ENCODE data around the gene DDX3X. TPM values are rescaled to one million over a fixed set of nuclear protein-coding genes. Genes with fewer than 3 reads are reported as not detected.

The DDX3X gene
- total and polyA plus RNA-seq, 9 of the 15 experiments (the other 6 are each of a cell fraction or from before 2014, with no cell fraction given): 51.3 to 232 (median 138) TPM

- TF ChIP-seq XRCC5 (IDR thresholded peaks at IDR 0.05; ENCODE audit: low read depth, low read length) (no peak), PHB (CRISPR knock-in tag; IDR thresholded peaks at IDR 0.05) (no peak), MYC (IDR thresholded peaks at IDR 0.05; ENCODE audit: low read depth, low read length) (no peak), MYC (CRISPR knock-in tag; IDR thresholded peaks at IDR 0.05; ENCODE audit: borderline replicate concordance, low read depth) (no peak), ZEB2 (IDR thresholded peaks at IDR 0.05) (no peak), ETV1 (tag; conservative IDR thresholded peaks at IDR 0.05; ENCODE audit: low read depth) (no peak), ZNF175 (CRISPR knock-in tag; IDR thresholded peaks at IDR 0.05; ENCODE audit: low read depth) (no peak), KLF13 (tag; IDR thresholded peaks at IDR 0.05; ENCODE audit: borderline replicate concordance, low read depth) (no peak), THRA (IDR thresholded peaks at IDR 0.05) (no peak), L3MBTL2 (IDR thresholded peaks at IDR 0.05) (no peak), RBM14 (IDR thresholded peaks at IDR 0.05; ENCODE audit: borderline replicate concordance, insufficient read depth, low read depth, low read length) (no peak), EZH2 (IDR thresholded peaks at IDR 0.05; ENCODE audit: borderline replicate concordance, low read depth, low read length) (no peak), TCF7 (IDR thresholded peaks at IDR 0.05; ENCODE audit: borderline replicate concordance) (no peak), TARDBP (IDR thresholded peaks at IDR 0.05) (no peak), PHF21A (IDR thresholded peaks at IDR 0.05; ENCODE audit: borderline replicate concordance, low read depth) (no peak), ZKSCAN3 (CRISPR knock-in tag; IDR thresholded peaks at IDR 0.05) (no peak), TBP (optimal IDR thresholded peaks at IDR 0.05; ENCODE audit: low read depth, low read length) (no peak)
Observed at GRCh38 chrX:41350976-41351569, 17.1 kb downstream of the DDX3X start (continued).
